CD4-positive, alpha-beta T cell treated with Interleukin-4 for 4 hours (primary cell): ENCODE measurements around the gene IGF1R.

Experiments used
- DNase-seq: peaks from one replicate; pipeline ENCODE4 v3.0.0-alpha.2; 2020

The IGF1R gene

GRCh38 chr15:98708037-98708590, 59.8 kb downstream of the IGF1R start:
- no peak for DNase-seq

DNA sequence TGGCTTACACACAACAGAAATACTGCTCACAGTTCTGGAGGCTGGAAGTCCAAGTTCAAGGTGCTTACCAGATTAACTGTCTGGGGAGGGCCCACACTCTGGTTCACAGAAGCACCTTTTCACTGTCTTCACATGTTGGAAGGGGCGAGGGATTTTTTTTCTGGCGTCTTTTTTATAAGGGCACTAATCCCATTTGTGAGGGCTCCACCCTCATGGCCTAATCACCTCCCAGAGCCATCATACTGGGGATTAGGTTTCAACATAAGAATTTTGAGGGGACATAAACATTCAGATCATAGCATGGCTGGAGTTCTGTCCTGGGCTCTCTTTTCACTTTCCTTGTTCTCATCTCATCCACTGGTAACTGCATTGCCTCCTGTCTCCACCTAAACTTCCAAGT, 63.5 kb downstream of the IGF1R start:
- DNase-seq, result no peak

GRCh38 chr15:98712845-98713584, 64.7 kb downstream of the IGF1R start:
- DNase-seq, result no peak

DNA sequence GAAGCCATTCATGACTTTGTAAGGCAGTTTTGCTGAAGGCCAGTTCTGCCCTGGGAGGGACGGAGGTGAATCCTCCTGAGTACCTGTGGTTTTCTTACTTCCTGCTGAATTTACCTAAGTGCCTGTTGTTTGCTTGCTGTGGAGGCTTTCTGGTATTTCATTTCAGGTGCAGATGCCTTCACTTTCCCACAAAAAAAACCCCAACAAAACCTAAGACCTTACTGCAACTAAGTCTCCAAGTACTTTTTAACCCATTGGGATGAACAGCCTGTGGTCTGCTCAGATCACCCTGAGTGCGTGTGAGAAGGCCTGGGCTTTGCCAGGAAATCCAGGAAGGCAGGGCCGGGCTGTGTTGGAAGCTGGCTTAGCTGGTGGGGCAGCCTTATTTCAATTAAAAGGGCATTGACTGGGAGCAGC, 65.3 kb downstream of the IGF1R start:
- peak; percentile 6 for DNase-seq

GRCh38 chr15:98714922-98715321, 66.6 kb downstream of the IGF1R start:
- no peak for DNase-seq

GRCh38 chr15:98715401-98715800, 67.1 kb downstream of the IGF1R start:
- no peak for DNase-seq

GRCh38 chr15:98715890-98716443, 67.6 kb downstream of the IGF1R start:
- DNase-seq, result no peak

- DNase-seq, result no peak
Observed at GRCh38 chr15:98717371-98717770, 69.0 kb downstream of the IGF1R start.

- no peak for DNase-seq
Observed at GRCh38 chr15:98717942-98718341, 69.6 kb downstream of the IGF1R start.

DNA sequence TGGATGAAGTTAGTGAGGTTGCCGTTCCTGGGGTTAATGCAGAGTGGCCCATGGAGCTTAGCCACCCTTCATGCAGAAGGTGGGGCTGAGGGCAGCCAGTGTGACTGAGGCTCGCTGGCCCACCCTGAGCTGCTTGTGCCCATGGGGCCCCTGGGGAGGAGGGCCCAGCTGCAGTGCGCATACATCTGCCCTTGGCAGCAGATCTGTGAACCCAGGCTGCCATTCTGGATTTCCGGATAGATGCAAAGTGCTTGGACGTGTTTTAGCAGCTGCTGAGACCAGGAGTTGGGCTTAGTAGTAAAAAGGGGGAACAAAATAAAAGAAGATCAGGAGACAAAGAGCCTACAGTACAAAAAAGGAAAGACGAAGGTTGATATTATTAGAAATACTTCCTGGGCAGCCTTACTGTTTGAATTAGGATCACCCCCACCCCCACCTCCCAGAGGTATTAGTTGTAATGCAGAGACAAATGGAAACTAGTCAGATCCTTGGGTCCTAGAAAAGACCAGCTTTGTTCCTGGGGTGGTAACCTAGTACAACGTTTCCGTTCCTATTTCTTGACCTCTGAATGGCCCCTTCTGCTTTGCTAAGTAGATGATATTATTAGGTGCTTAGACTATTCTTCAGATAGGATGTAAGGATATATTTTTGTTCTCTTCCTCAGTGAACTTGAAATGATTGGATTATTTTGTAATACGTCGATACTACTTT, 70.2 kb downstream of the IGF1R start:
- DNase-seq, result no peak

DNA sequence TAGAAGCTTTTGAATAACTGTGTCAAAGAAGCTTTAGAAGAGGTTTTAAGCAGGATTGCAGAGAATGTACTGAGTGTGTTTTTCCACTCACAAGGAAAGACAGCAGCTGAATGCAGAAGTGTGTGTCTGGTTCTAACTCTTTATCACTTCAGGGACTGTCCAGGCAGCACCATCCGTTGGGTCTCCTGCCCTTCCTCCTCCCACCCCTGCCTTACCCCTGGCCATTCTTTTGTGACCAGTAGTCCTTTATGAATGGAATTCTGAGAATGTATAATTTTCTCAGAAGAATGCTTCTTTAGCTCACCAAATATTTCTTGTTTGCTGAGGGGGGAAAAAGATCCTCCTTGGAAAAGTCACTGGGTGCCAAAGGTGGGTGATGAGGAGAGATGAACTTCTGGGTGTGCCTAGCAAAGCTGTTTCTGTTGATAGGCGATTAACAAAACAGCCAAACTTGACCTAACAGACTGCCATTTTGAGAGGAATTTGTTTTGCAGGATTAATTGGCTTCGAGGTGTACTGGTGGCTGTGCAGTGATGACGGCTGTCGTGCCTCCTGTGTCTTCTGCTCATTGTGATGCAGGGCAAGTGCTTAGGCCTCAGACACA, 70.9 kb downstream of the IGF1R start:
- no peak for DNase-seq

DNA sequence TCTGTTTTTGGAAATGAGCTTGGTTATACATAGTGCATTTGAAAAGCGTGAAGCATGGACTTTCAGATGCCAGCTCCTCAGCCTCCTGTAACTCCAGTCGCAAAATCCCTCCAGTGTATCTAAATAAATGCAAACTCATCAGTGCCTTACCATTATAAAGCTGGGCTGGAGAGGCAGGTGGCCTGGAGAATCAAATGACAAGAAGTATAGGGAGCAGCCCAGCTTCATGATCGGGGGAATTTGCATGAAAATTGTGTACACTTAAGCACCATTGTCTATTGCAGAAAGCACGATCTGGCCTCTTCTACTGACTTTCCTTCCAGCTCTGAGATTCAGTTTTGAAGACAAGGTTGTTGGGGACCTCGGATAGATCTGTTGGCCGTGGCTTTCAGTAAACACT, 71.7 kb downstream of the IGF1R start:
- DNase-seq, result no peak

- DNase-seq, result no peak
Observed at GRCh38 chr15:98720577-98721565, 72.5 kb downstream of the IGF1R start.

DNA sequence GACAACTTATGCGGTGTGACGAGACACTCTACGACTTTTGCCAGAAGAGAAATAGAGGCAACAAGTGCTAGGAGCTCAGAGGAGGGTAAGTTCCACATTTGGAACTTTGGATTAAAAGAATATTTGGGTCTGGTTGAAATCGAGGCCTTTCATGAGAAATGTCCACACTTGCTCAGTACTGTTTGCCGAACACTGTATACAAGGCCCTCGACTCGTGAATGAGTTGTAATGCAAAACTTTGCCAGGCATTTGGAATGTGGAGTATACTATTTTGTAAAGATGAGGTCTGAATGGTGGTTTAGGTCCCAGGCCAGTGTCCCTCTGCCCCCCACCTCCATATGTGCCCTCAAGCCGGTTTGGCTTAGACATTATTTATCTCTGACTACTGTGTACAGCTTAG, 73.9 kb downstream of the IGF1R start:
- no peak for DNase-seq

DNA sequence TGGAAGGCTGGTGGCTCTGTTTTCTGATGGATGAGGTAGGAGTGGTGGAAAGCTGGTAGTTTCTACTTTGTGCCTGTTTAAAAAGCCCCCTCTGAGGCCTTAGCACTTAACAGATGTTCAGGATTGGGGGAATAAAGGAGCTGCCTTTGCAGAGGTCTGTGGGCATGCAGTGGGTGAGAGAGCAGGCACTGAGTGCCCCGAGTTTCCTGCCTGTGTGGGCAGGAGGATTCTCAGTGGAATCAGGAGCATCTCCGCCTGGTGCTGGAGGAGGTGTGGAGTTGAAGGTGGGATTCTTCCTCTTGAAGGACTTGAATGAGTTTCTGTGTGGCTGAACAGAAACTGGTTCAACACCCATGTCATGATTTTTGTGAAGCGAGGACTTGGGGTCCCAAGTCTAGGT, 74.3 kb downstream of the IGF1R start:
- no peak for DNase-seq

DNA sequence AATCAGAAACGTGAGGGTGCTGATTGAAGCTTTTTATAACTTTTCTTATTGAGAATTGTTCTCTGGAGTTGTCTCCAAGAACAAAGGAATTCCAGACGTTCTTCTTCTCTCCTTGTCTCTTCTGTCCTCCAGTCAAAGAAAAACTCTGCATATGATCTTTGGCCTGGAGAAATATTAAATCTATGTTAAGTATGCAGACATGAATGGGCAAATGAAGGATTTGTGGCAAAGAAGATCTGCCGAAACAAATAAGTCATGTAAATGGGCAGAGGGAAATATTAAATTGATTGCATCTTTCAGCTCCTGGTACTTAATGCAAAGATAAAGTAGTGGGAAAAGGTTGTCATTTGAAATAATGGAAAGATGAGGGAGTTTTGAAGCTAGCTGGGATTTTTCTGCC, 74.9 kb downstream of the IGF1R start:
- DNase-seq, result no peak

- DNase-seq, result no peak
Observed at GRCh38 chr15:98724048-98724447, 75.7 kb downstream of the IGF1R start.

DNA sequence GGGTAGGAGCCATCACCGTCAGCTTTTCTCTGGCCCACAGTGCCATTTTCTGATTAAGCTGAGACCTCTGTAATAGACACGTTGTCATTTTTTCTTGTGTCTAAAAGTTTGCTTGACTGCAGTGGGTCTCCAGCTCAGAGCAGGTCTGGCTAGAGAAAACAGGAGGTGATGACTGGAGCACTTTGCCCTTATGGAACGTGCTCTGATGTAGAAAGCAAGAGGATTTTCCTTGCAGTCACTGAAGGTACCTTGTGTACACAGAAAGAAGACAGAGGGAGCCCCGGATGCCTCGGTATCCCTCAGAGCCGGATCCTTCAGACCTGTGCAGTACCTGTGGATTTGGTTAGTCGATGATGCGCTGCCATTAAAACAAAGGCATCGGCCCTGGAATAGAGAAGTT, 76.2 kb downstream of the IGF1R start:
- DNase-seq, result no peak

- DNase-seq, result no peak
Observed at GRCh38 chr15:98725874-98726273, 77.5 kb downstream of the IGF1R start.

- DNase-seq, result no peak
Observed at GRCh38 chr15:98727115-98728040, 79.0 kb downstream of the IGF1R start.
